Activated CD4-positive, alpha-beta T cell treated with anti-CD3 and anti-CD28 coated beads for 24 hours (primary cell): Measurements from ENCODE around the gene XRCC3.
"Not testable (repeated sequence)": the region's sequence is repeated elsewhere in the genome, so short reads cannot be mapped to it uniquely, and the experiment has no call there.

Experiments used
- DNase-seq, 2 donors: peaks; one replicate each; pipeline ENCODE4 v3.0.0-alpha.2; 2020; ENCODE audit warnings: low read depth in 2 of 2

XRCC3 gene

DNA sequence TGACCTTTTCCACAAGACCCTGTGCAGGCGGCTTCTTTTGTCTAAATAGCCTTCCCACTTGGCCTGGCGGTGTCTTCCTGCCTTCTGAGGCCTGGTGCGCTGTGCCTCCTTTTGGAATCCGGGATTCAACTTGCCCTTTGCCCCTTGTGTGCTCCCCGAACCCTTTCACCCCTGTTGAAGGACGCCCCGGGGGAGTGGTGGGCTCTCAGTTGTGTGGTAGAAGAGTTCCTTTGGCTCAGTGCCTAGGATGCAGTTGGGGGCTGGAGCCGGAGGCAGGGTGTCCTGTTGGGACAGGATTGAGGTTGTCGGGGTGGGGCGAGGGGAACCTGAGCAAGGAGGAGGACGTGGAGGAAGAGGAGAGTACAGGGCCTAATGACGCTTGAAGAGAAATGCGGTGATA, 51.7 kb downstream of the XRCC3 start:
- DNase-seq = no peak

DNA sequence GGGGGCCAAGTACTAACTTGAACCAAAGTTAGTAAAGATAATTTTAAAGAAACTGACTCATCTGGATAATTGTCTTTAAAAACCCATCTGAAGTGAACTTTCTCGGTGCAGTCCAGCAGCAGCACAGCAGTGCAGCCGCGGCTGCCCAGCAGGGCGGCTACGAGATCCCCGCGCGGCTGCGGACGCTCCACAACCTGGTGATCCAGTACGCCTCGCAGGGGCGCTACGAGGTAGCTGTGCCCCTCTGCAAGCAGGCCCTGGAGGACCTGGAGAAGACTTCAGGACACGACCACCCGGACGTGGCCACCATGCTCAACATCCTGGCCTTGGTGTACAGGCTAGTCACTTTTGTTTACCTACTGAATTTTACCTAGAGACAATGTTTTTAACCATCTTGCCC, 52.7 kb downstream of the XRCC3 start:
- DNase-seq = no peak

DNA sequence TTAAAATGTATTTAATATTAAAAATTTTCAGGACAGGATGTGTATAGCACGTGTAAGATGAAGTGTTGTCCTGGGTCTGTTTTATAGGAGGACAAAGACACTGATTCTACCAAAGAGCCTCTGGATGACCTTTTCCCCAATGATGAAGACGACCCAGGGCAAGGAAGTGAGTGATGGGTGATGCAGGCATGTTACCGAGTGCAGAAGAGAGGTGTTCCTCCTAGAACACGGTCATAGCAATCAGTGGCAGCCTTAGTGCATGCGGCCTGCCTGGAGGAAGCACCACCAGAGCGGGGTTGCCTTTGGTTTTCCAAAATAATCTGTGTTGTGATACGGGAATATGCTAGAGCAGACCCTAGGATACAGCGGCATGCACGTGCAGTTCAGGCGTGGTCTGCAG, 53.2 kb downstream of the XRCC3 start:
- DNase-seq = no peak

DNA sequence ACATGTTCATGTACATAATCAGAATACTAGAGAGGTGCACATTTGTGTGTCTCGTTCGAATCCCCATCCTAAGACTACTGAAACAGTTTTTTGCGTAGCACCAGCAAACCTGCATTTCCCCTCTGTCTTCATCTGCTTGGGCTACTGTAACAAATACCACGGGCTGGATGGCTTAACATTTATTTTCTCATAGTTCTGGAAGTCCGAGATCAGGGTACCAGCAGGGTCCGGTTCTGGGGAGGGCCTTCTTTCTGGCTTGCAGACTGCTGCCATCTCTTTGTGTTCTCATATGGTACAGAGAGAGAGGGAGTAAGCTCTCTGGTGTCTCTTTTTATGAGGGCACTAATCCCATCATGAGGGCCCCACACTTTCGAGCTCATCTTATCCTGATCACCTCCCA, 55.6 kb downstream of the XRCC3 start:
- DNase-seq = no peak

DNA sequence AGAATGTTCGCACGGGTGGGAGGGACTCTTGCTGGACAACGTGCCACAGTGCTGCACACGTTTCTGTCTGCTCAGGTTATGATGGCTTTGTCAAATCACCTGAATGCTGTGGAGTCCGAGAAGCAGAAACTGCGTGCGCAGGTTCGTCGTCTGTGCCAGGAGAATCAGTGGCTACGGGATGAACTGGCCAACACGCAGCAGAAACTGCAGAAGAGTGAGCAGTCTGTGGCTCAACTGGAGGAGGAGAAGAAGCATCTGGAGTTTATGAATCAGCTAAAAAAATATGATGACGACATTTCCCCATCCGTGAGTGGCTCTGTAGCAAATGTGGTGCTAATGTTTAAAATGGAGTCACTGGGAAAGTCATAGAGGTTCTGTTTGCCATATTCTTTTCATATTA, 57.8 kb downstream of the XRCC3 start:
- no peak for DNase-seq

DNA sequence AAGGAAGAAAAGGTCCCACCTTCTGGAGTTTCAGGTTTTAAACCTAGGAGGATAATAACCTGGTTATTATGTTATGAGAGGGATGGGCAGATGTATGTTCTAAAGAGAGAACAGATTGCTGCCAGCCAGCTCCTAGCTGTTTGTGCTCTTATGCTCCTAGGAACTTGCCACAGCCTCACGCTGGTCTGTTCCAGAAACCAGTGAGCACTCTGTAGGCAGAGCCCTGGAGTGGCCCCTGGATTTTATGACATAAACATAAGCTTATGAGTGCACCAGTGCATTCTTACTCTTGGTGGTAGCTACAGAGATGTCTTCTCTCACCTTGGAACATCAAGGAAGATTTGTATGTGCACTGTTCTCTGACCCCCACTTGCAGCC, 58.5 kb downstream of the XRCC3 start:
- no peak for DNase-seq

DNA sequence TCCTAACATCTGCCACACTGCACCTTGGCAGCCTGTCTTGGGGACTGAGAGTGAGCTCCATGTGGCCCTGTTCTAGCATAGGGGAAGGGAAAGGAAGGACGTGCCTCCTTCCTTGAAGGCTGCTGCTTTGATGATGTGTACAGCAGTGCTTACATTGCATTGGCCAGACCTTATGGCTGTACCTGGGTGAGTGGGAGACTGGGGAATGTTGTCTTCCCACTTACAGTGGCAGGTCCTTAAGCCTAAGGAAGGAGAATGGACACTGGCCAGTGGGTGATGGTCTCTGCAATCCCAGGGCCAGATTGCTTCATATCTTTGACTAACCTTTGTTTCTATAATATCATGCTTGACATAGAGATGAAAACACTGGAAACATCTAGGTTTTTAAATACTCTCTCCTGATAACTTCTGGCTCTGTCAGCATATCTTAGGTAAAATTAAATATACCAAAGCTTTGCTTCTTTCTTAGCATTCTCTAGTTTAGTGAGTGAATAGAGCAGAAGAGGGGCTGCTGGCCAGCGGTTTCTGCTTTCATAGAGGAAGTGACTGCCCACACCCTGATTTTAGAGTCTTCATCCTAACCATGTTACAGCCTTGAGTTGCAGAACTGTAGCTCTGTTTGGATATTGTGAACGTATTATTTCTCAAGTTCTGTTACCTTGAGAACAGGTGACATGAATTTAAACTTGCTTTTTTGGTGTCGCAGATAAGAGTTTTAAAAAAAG, 59.1 kb downstream of the XRCC3 start:
- DNase-seq = no peak

DNA sequence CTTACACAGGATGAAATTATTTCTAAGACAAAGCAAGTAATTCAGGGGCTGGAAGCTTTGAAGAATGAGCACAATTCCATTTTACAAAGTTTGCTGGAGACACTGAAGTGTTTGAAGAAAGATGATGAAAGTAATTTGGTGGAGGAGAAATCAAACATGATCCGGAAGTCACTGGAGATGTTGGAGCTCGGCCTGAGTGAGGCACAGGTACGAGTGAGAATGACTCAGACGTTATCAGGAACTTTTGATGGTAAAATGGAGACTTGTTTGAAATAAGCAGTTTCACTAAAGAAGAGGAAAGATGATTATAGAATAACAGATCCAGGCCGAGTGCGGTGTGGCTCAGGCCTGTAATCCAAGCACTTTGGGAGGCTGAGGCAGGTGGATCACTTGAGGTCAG, 60.6 kb downstream of the XRCC3 start:
- DNase-seq = no peak

DNA sequence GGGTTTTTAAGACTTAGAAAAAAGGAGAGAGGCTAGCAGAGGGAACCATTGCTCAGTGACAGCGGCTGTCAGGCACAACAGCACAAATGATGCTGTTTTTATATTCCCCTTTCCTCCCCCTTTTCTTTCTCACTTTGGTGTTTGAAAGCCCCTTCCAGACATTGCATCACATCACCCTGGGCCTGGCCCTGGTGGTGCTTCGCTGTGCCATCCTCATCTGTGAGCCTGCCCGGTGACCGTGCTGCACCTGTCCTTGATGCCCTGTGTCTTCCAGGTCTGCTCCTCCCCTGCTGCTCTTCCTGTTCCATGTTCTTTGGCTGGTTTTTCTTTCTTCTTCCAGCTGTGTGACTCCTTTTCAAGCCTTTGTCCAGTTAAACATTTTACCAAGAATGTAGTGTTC, 61.4 kb downstream of the XRCC3 start:
- DNase-seq = no peak

DNA sequence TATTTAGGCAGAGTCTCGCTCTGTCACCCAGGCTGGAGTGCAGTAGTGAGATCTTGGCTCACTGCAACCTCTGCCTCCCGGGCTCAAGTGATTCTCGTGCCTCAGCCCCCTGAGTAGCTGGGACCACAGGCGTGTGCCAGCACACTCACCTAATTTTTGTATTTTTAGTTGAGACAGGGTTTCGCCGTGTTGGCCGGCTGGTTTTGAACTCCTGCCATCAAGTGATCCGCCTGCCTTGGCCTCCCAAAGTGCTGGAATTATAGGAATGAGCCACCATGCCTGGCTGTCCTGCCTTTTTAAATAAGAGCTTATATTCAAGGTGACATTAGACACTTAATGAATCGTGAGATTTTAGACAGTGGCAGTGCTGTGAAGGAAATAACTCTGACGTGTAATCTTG, 61.9 kb downstream of the XRCC3 start:
- DNase-seq = not testable (repeated sequence)

DNA sequence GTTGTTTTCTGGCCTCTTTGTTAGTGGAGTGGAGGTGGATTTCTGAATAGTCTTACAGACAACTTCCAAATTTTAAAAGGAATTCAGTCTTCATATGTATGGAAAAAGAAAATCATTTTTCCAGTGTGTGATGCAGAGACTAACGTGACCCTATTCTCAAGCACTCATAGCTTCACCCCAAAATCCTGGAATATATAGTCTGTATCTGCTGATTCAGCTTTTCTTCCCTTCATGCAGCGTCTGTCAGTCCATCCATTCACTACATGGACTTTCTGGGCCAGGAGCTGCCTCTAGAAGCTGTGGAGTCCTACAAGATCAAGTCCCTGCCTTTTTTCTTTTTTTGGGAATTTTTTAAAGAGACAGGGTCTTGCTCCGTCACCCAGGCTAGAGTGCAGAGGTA, 62.4 kb downstream of the XRCC3 start:
- no peak for DNase-seq

DNA sequence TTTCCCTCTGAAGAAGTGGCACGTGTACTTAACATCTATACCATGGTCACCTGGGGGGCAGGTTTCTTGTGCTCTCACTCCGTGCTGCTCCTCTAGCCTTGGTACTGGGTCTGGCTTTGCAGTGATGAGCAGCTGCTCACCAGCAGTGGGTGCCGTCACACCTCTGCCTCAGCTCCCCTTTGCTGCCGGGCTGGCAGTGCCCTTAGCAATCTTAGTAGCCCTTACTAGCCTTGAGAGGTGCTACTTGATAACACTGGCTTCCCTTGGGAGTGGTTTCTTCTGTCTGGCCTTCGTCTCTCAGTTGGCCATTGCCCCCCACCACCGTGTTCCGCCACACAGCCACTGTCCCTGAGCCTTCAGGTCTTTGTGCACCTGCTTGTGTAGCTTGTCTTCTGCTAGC, 63.7 kb downstream of the XRCC3 start:
- DNase-seq = no peak

DNA sequence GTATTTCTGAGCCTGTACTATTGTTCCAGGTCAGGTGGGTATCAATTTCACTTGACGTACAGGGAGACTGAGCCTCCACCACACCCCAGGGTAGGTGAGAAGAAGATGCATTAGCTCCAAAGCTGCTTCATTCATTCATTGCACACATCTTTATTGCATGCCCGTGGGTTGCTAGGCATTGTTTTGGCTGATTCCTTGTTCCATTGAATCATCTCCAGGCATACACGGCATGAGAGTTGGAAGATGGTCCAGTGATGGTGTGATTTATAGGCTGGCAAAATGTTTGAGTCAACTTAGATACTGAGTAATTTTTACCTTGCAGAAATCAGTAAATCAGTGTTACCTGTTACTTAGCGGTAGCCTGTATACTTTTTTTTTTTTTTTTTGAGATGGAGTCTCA, 65.0 kb downstream of the XRCC3 start:
- no peak for DNase-seq

DNA sequence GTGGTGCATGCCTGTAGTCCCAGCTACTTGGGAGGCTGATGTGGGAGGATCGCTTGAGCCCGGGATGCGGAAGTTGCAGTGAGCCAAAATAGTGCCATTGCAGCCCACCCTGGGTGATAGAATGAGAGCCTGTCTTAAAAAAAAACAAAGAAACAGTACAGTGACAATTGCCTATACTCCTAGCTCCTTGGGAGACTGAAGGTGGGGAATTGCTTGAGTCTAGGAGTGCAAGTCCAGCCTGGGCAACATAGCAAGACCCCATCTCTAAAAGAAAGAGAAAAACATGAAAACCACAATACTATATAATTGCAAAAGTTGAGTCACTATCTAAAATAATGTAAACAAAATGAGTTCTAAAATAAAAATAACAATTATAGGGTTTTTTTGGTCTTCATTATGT, 66.2 kb downstream of the XRCC3 start:
- DNase-seq = no peak
